Activated CD4-positive, alpha-beta memory T cell treated with anti-CD3 and anti-CD28 coated beads for 36 hours (primary cell): ENCODE results near the gene PBX4. TPM values are rescaled to one million over a fixed set of nuclear protein-coding genes. Genes with fewer than 3 reads are reported as not detected.

Experiments
- CTCF ChIA-PET: fragments of 350-600 bp; sonication (Branson Sonifier 250); formaldehyde crosslinking; loops from one replicate; lab custom pipeline; 2021; ENCODE audit warnings: antibody characterized with exemption, inconsistent platforms; lab: Charles Lee
- POLR2A ChIA-PET: fragments of 350-600 bp; sonication (Branson Sonifier 250); formaldehyde crosslinking; loops from one replicate; lab custom pipeline; 2021; ENCODE audit warnings: antibody characterized with exemption; lab: Charles Lee
- DNase-seq: peaks from one replicate; pipeline ENCODE4 v3.0.0-alpha.2; 2020
- H3K27ac Mint-ChIP-seq: one replicate; pipeline ENCODE4 v1.8.0; 2021; ENCODE audit warnings: mixed read lengths
- H3K27me3 Mint-ChIP-seq: one replicate; pipeline ENCODE4 v1.8.0; 2021; ENCODE audit warnings: mixed read lengths
- H3K36me3 Mint-ChIP-seq: one replicate; pipeline ENCODE4 v1.8.0; 2021; ENCODE audit warnings: mixed read lengths
- H3K4me1 Mint-ChIP-seq: one replicate; pipeline ENCODE4 v1.8.0; 2021; ENCODE audit warnings: low read depth, mixed read lengths
- H3K4me3 Mint-ChIP-seq: one replicate; pipeline ENCODE4 v1.8.0; 2021; ENCODE audit warnings: mild to moderate bottlenecking, mixed read lengths
- H3K9me3 Mint-ChIP-seq: one replicate; pipeline ENCODE4 v1.8.0; 2021; ENCODE audit warnings: mixed read lengths
- intact Hi-C: fragments of 100-400 bp; cut with micrococcal nuclease; formaldehyde crosslinking; loops from one replicate; pipeline ENCODE4 v1.15.1; 2023
- total RNA-seq, 2 experiments: library from RNA; stranded (reverse); gene quantifications; one replicate each; pipeline ENCODE4 v1.2.3, GENCODE V29; 2021

Gene PBX4
- total RNA-seq, 2 experiments from 2014 or later, result 44.9 to 45.7 TPM

- Mint-ChIP-seq H3K9me3 (no peaks in the 10 kb centered on the region), H3K36me3 (peaks cover 2% of the 10 kb centered on the region), H3K27me3 (peaks cover 5% of the 10 kb centered on the region), H3K4me3 (no peak overlapping the region), H3K4me1 (peaks cover 23% of the 10 kb centered on the region), H3K27ac (no peak overlapping the region)
- POLR2A ChIA-PET, result interaction anchor here (1.0 kb wide), 1 partner anchor 133 kb away, joined by 3 read pairs; the partner anchor contains the start of gene ZNF101
- CTCF ChIA-PET, result interaction anchor here (0.8 to 2.7 kb wide), 4 partner anchors 19 to 108 kb away, joined by 3 to 13 read pairs (median 4); partner anchors contain the start of gene GMIP
- intact Hi-C loops, result no loop called here
- no peak for DNase-seq
These were observed 82.9 kb downstream of the PBX4 start for GRCh38 chr19:19535311-19536191.

- Mint-ChIP-seq H3K4me1 (peaks cover 22% of the 10 kb centered on the region), H3K36me3 (peaks cover 2% of the 10 kb centered on the region), H3K27ac (no peak overlapping the region), H3K4me3 (no peak overlapping the region), H3K9me3 (no peaks in the 10 kb centered on the region), H3K27me3 (peaks cover 5% of the 10 kb centered on the region)
- DNase-seq, result no peak
- POLR2A ChIA-PET, result interaction anchor here (1.0 kb wide), 1 partner anchor 133 kb away, joined by 3 read pairs; the partner anchor contains the start of gene ZNF101
- intact Hi-C loops, result no loop called here
- CTCF ChIA-PET, result interaction anchor here (0.8 to 2.7 kb wide), 3 partner anchors 19 to 109 kb away, joined by 3 to 13 read pairs (median 4); partner anchors contain the start of gene GMIP
These were observed 83.8 kb downstream of the PBX4 start for GRCh38 chr19:19534556-19535265.

GRCh38 chr19:19533841-19534240 lies 84.6 kb downstream of the PBX4 start:
- ChIA-PET POLR2A (no interaction called here), CTCF (interaction anchor here (2.7 kb wide), 1 partner anchor 110 kb away, joined by 13 read pairs; the partner anchor contains the start of gene GMIP)
- Mint-ChIP-seq H3K4me1 (peaks cover 18% of the 10 kb centered on the region), H3K36me3 (peaks cover 3% of the 10 kb centered on the region), H3K27ac (no peak overlapping the region), H3K9me3 (no peaks in the 10 kb centered on the region), H3K4me3 (no peak overlapping the region), H3K27me3 (peaks cover 4% of the 10 kb centered on the region)
- no peak for DNase-seq
- intact Hi-C loops, result no loop called here

DNA sequence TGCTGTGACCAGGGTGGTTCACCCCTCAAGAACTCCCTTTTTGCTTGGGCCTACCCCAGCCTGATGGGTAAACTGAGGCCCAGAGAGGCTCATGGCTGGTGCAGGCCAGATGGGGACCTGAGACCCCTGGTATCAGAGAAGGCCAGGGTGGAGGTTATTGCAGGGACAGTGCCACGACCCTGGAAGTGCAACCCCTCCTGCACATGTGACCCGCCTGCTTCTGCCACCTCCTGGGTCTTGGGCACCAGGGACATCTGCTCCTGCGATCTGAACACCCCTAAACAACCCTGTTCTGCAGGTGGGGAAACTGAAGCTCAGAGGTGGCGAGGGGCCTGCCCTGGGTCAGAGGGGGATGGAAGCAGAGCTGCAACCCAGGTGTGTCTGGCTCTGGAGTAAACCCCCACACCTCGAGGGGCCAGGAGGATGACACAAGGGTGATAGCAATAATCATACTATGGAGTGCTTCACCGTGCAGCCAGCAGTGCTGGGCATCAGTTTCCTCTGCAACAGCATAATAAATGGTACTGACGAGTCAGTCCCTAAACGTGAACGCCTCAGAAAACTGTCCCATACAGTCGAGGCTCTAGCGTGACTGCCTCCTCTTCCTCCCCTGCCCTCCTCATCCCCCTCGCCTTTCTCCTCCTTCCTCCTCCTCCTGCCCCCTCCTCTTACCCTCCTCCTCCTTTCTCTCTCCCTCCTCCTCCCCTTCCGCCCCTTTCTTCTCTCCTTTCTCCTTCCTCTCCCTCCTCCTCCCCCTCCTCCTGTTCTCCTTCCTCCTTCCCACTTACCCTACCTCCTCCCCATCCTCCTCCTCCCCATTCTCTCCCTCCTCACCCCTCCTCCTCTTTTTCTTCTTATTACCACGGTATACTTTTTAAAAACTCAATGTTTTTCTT lies 85.4 kb downstream of the PBX4 start:
- CTCF ChIA-PET, result interaction anchor here (0.7 to 4.5 kb wide), 41 partner anchors 8 to 426 kb away, joined by 3 to 98 read pairs (median 5); partner anchors contain the start of genes ATP13A1, GMIP, LPAR2 and NDUFA13
- Mint-ChIP-seq H3K27ac (no peak overlapping the region), H3K27me3 (no peaks in the 10 kb centered on the region), H3K9me3 (no peaks in the 10 kb centered on the region), H3K36me3 (peaks cover 3% of the 10 kb centered on the region), H3K4me3 (no peak overlapping the region), H3K4me1 (peaks cover 13% of the 10 kb centered on the region)
- intact Hi-C loops, result loop anchor here (1.0 kb wide), 2 partner anchors 111 to 426 kb away; no protein-coding TSS in a partner anchor
- POLR2A ChIA-PET, result interaction anchor here (0.9 to 2.0 kb wide), 3 partner anchors 17 to 129 kb away, joined by 3 to 8 read pairs (median 8); partner anchors contain the start of genes GMIP, NDUFA13 and TSSK6
- no peak for DNase-seq

GRCh38 chr19:19531951-19532805 lies 86.3 kb downstream of the PBX4 start:
- Mint-ChIP-seq H3K27me3 (no peaks in the 10 kb centered on the region), H3K4me1 (peaks cover 11% of the 10 kb centered on the region), H3K27ac (no peak overlapping the region), H3K9me3 (no peaks in the 10 kb centered on the region), H3K4me3 (no peak overlapping the region), H3K36me3 (peaks cover 3% of the 10 kb centered on the region)
- ChIA-PET POLR2A (interaction anchor here (0.9 to 2.0 kb wide), 4 partner anchors 16 to 130 kb away, joined by 3 to 8 read pairs (median 6); partner anchors contain the start of genes GMIP, NDUFA13 and TSSK6), CTCF (interaction anchor here (0.6 to 4.5 kb wide), 47 partner anchors 9 to 427 kb away, joined by 3 to 98 read pairs (median 5); partner anchors contain the start of genes ATP13A1, GMIP, LPAR2 and NDUFA13)
- intact Hi-C loops, result loop anchor here (1.0 kb wide), 2 partner anchors 112 to 427 kb away; no protein-coding TSS in a partner anchor
- peak; percentile 89 for DNase-seq

DNA sequence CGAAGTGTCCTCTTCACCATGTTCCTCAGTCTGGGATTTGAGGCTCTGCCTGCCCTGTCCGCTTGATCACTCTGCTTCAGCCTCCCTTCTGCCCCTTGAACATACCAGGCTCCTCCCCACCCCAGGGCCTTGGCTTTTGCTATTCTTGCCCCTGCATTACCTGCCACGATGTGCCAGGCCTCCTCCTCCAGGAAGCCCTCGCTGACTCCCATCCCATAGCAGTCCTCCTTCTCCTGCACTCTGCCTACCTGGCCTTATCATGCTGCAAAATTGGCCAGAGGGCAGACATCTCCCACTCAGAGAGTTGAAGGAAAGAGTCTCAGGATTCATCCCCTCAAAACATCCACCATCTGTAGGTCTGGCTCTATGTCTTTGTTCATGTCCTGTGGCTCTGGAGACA lies 87.6 kb downstream of the PBX4 start:
- ChIA-PET POLR2A (interaction anchor here (1.2 kb wide), 1 partner anchor 115 kb away, joined by 4 read pairs; no protein-coding TSS in a partner anchor), CTCF (interaction anchor here (0.6 to 4.5 kb wide), 11 partner anchors 10 to 363 kb away, joined by 3 to 98 read pairs (median 4); partner anchors contain the start of gene GMIP)
- H3K4me1 Mint-ChIP-seq, result peaks cover 8% of the 10 kb centered on the region
- no peak overlapping the region for H3K27ac Mint-ChIP-seq
- no peak for DNase-seq
- no peaks in the 10 kb centered on the region for H3K27me3 Mint-ChIP-seq
- no peak overlapping the region for H3K4me3 Mint-ChIP-seq
- H3K36me3 Mint-ChIP-seq, result peaks cover 3% of the 10 kb centered on the region
- intact Hi-C loops, result no loop called here
- H3K9me3 Mint-ChIP-seq, result no peaks in the 10 kb centered on the region

- intact Hi-C loops, result no loop called here
- CTCF ChIA-PET, result interaction anchor here (0.7 to 4.5 kb wide), 5 partner anchors 24 to 115 kb away, joined by 3 to 98 read pairs (median 4); partner anchors contain the start of gene GMIP
- H3K9me3 Mint-ChIP-seq, result no peaks in the 10 kb centered on the region
- peaks cover 3% of the 10 kb centered on the region for H3K36me3 Mint-ChIP-seq
- no peaks in the 10 kb centered on the region for H3K27me3 Mint-ChIP-seq
- POLR2A ChIA-PET, result no interaction called here
- DNase-seq, result no peak
- H3K27ac Mint-ChIP-seq, result no peak overlapping the region
- H3K4me3 Mint-ChIP-seq, result no peak overlapping the region
- H3K4me1 Mint-ChIP-seq, result peaks cover 8% of the 10 kb centered on the region
These were observed 88.1 kb downstream of the PBX4 start for GRCh38 chr19:19530423-19530804.

DNA sequence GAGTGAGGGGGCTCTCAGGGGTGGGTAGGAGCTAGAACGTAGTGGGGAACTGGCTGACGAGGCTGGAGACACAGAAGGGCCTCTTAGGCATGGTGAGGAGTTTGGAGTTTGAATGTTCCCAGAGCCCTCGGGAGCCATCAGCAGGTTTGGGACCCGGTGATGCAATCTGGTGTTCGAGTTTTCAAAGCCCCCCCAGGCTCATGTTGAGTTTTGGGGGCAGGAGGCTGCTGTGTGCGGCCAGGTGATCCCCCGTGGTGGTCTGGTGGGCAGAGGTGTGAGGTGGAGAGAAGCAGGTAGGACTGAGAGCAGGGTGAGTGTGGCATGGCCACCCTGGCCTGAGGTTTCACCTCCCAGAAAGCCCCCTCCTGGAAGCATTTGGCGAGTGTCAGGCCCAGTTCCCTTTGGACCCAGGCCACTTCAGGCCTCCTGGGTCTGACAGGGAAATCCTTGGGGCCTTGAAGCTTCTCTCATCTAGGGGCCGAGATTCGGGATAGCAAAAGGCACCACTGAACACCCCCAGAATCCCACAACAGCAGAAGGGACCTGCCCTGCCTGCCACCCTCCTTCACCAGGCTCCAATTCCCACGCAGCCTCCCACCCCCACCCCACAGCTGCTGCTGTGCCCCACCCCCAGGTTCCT lies 88.6 kb downstream of the PBX4 start:
- DNase-seq, result no peak
- Mint-ChIP-seq H3K27me3 (no peaks in the 10 kb centered on the region), H3K9me3 (no peaks in the 10 kb centered on the region), H3K4me3 (no peak overlapping the region), H3K27ac (no peak overlapping the region), H3K4me1 (peaks cover 8% of the 10 kb centered on the region), H3K36me3 (peaks cover 3% of the 10 kb centered on the region)
- ChIA-PET POLR2A (interaction anchor here (1.2 kb wide), 1 partner anchor 15 kb away, joined by 4 read pairs; the partner anchor contains the start of gene TSSK6), CTCF (interaction anchor here (0.7 to 4.5 kb wide), 5 partner anchors 25 to 115 kb away, joined by 4 to 98 read pairs (median 9); partner anchors contain the start of gene GMIP)
- intact Hi-C loops, result no loop called here

DNA sequence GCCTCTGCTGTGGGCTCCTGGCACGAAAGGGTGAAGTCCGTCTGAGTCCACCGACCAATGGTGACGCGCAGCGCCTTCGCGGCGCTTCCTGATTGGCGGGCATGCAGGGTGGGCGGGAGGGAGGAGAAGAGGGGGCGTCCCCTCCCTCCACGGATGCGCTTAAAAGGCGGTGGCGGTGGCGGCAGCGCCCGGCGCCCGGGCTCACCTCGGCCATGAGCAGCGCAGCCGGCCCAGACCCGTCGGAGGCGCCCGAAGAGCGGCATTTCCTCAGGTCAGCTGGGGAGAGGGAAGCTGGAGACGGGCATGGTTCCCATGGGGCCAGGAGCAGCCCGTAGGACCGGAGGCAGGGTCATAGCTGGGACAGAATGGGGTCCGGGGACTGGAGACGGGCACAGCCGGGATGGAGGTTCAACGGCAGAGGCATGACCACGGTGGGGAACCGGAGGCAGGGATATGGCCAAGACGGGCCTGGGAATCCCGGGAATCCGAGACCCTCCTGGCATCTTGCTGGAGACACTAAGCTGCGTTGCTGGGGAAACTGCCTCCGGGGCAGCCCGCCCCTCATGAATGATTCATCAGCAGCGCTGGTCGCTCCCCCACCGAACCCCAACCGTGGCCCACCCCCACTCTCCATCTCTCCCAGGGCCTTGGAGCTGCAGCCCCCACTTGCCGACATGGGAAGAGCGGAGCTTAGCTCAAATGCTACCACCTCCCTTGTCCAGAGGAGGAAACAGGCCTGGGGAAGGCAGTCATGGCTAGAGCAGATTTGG lies 89.6 kb downstream of the PBX4 start, which contains the start of gene YJEFN3:
Gene YJEFN3 (plus strand): TSS at position 191 of the 770 bp plus-strand sequence. CDS start 22 bp downstream, at position 213.
- peaks cover 8% of the 10 kb centered on the region for H3K4me1 Mint-ChIP-seq
- no peak within 1 kb of the TSS for H3K27ac Mint-ChIP-seq
- CTCF ChIA-PET, result interaction anchor here (1.5 to 4.5 kb wide), 2 partner anchors 26 to 115 kb away, joined by 9 to 98 read pairs; partner anchors contain the start of gene GMIP
- no peak within 1 kb of the TSS for H3K4me3 Mint-ChIP-seq
- POLR2A ChIA-PET, result interaction anchor here (1.2 kb wide), 1 partner anchor 14 kb away, joined by 4 read pairs; the partner anchor contains the start of gene TSSK6
- no peaks in the 10 kb centered on the region for H3K9me3 Mint-ChIP-seq
- H3K36me3 Mint-ChIP-seq, result peaks cover 7% of the 10 kb centered on the region
- intact Hi-C loops, result no loop called here
- DNase-seq, result no peak
- H3K27me3 Mint-ChIP-seq, result no peaks in the 10 kb centered on the region
